ENCODE results near the gene IDH1. TPM values are rescaled to one million over a fixed set of nuclear protein-coding genes. Genes with fewer than 3 reads are reported as not detected.
"Not testable (repeated sequence)": the region's sequence is repeated elsewhere in the genome, so short reads cannot be mapped to it uniquely, and the experiment has no call there.

The IDH1 gene
- total and polyA plus RNA-seq, 2 of the 4 experiments (the other 2 are of a cell fraction), result 53.5 to 77.1 TPM

GRCh38 chr2:208265371-208265800 lies 10.5 kb upstream of the IDH1 start:
- Histone ChIP-seq H3K9ac (ENCODE audit: low read depth, low read length) (peak overlapping the region; percentile 62), H2AK5ac (ENCODE audit: low read depth, low read length) (peak overlapping the region; percentile 54; the same call in 1 of the 2 replicates), H3K4me3 (ENCODE audit: insufficient read depth, low read depth, low read length) (peak overlapping the region; percentile 48), H3K4ac (ENCODE audit: low read depth, low read length) (peak overlapping the region; percentile 47), H4K91ac (ENCODE audit: insufficient read depth, low read depth, low read length) (peak overlapping the region; percentile 71), H3K4me2 (ENCODE audit: low read depth, low read length) (peak overlapping the region; percentile 68), H2BK15ac (ENCODE audit: low read depth, low read length) (peak overlapping the region; percentile 1; the same call in 1 of the 3 replicates), H3K18ac (ENCODE audit: low read depth, low read length) (peak overlapping the region; percentile 16; the same call in 1 of the 2 replicates), H3K14ac (replicated peaks; ENCODE audit: low read depth, low read length) (peak overlapping the region; percentile 94), H2AFZ (replicated peaks; ENCODE audit: low read length, poor library complexity) (peak overlapping the region; percentile 89), H2BK120ac (ENCODE audit: low read depth, low read length) (peak overlapping the region; percentile 75), H3K79me1 (ENCODE audit: low read depth in 1 of 2, low read length in 2 of 2) (peaks cover 3 to 16% of the 10 kb centered on the region in 2 experiments; a peak in 3 of 4 replicates), H3K4me1 (ENCODE audit: control insufficient read depth, insufficient read depth, low read length) (peaks cover 5% of the 10 kb centered on the region; the same call in 1 of the 2 replicates), H2BK20ac (ENCODE audit: low read depth, low read length) (peak overlapping the region; percentile 24; the same call in 1 of the 2 replicates), H3K9me3 (ENCODE audit: control insufficient read depth, insufficient read depth, low read length) (no peaks in the 10 kb centered on the region), H3K27ac (ENCODE audit: insufficient read depth, low read length) (peak overlapping the region; percentile 64), H4K20me1 (ENCODE audit: insufficient read depth, low read length) (peaks cover 16% of the 10 kb centered on the region; the same call in 1 of the 2 replicates), H4K5ac (ENCODE audit: low read depth, low read length) (peak overlapping the region; percentile 21), H2BK5ac (ENCODE audit: low read depth, low read length, poor library complexity, severe bottlenecking) (peak overlapping the region; percentile 81), H3K9me1 (ENCODE audit: insufficient read depth, low read length) (peaks cover 8% of the 10 kb centered on the region), H4K8ac (ENCODE audit: low read depth in 2 of 2, low read length in 2 of 2) (peak overlapping the region; percentile 29 to 92), H2AK9ac (replicated peaks; ENCODE audit: low read depth, low read length, poor library complexity) (peak overlapping the region; percentile 3), H3K27me3 (ENCODE audit: control insufficient read depth, insufficient read depth, low read length) (no peaks in the 10 kb centered on the region), H3K23ac (ENCODE audit: low read depth, low read length) (peak overlapping the region; percentile 70), H3K56ac (ENCODE audit: extremely low read depth, insufficient read depth, low read length) (peak overlapping the region; percentile 40; the same call in 1 of the 2 replicates), H3K36me3 (ENCODE audit: control insufficient read depth, insufficient read depth, low read length) (no peaks in the 10 kb centered on the region)
- in situ Hi-C loops (cut with MboI; ENCODE audit: low sequenced_read_pairs) (loop anchor here (25.0 kb wide), 1 partner anchor 528 kb away; no protein-coding TSS in a partner anchor), dilution Hi-C loops (cut with HindIII; ENCODE audit: low sequenced_read_pairs, unreplicated experiment) (no loop called here), intact Hi-C loops (cut with micrococcal nuclease) (loop anchor here (1.0 kb wide), 1 partner anchor 640 kb away; the partner anchor contains the start of gene METTL21A)
- 7% methylated on average over 3 of the region's 9 CpGs; no CpG with 5 or more reads in 1 of the 2 experiments for WGBS, 2 experiments (ENCODE audit: extremely low coverage in 2 of 2, insufficient read length in 1 of 2)
- ChIA-PET POLR2A (ENCODE audit: unreplicated experiment) (interaction anchor here (0.6 kb wide), 1 partner anchor 53 kb away, joined by 15 read pairs; no protein-coding TSS in a partner anchor), CTCF (interaction anchor here (1.9 kb wide), 1 partner anchor 11 kb away, joined by 5 read pairs; the partner anchor contains the start of gene IDH1)
- DNase-seq (peak; percentile 53), ATAC-seq (ENCODE audit: low read depth) (peak; percentile 26)
- TF ChIP-seq RCOR1 (IDR thresholded peaks at IDR 0.05; ENCODE audit: insufficient replicate concordance, low read length) (no peak), MAFK (IDR thresholded peaks at IDR 0.05; ENCODE audit: low read depth, low read length) (0 out of 2 replicates have a peak, but pooled peaks have one; percentile 4)
- no TSS peak for BruUV-seq (replicated peaks)

GRCh38 chr2:208256849-208257813 lies 2.3 kb upstream of the IDH1 start:
- H3K18ac ChIP-seq (ENCODE audit: low read depth, low read length); H2AFZ ChIP-seq (replicated peaks; ENCODE audit: low read length, poor library complexity); H4K5ac ChIP-seq (ENCODE audit: low read depth, low read length); H3K4me3 ChIP-seq (ENCODE audit: insufficient read depth, low read depth, low read length); H3K23ac ChIP-seq (ENCODE audit: low read depth, low read length); H2BK15ac ChIP-seq (ENCODE audit: low read depth, low read length); H4K8ac ChIP-seq (ENCODE audit: low read depth in 2 of 2, low read length in 2 of 2); H3K9me1 ChIP-seq (ENCODE audit: insufficient read depth, low read length); ATAC-seq (ENCODE audit: low read depth); H2AK9ac ChIP-seq (replicated peaks; ENCODE audit: low read depth, low read length, poor library complexity); intact Hi-C loops (cut with micrococcal nuclease); H4K20me1 ChIP-seq (ENCODE audit: insufficient read depth, low read length); H3K9me3 ChIP-seq (ENCODE audit: control insufficient read depth, insufficient read depth, low read length); H3K4me1 ChIP-seq (ENCODE audit: control insufficient read depth, insufficient read depth, low read length); H3K36me3 ChIP-seq (ENCODE audit: control insufficient read depth, insufficient read depth, low read length); H2BK20ac ChIP-seq (ENCODE audit: low read depth, low read length); H3K4ac ChIP-seq (ENCODE audit: low read depth, low read length); H2AK5ac ChIP-seq (ENCODE audit: low read depth, low read length); DNase-seq; H3K9ac ChIP-seq (ENCODE audit: low read depth, low read length); H2BK120ac ChIP-seq (ENCODE audit: low read depth, low read length); H3K27me3 ChIP-seq (ENCODE audit: control insufficient read depth, insufficient read depth, low read length); H3K56ac ChIP-seq (ENCODE audit: extremely low read depth, insufficient read depth, low read length); H3K27ac ChIP-seq (ENCODE audit: insufficient read depth, low read length); CTCF ChIA-PET; BruUV-seq (replicated peaks); H3K14ac ChIP-seq (replicated peaks; ENCODE audit: low read depth, low read length); H2BK5ac ChIP-seq (ENCODE audit: low read depth, low read length, poor library complexity, severe bottlenecking); H3K4me2 ChIP-seq (ENCODE audit: low read depth, low read length); H4K91ac ChIP-seq (ENCODE audit: insufficient read depth, low read depth, low read length); dilution Hi-C loops (cut with HindIII; ENCODE audit: low sequenced_read_pairs, unreplicated experiment); POLR2A ChIA-PET (ENCODE audit: unreplicated experiment): not testable (repeated sequence)
- peaks cover 4 to 12% of the 10 kb centered on the region in 2 experiments; a peak in 3 of 4 replicates for H3K79me1 ChIP-seq (ENCODE audit: low read depth in 1 of 2, low read length in 2 of 2)
- in situ Hi-C loops (cut with MboI; ENCODE audit: low sequenced_read_pairs), result loop anchor here (25.0 kb wide), 1 partner anchor 520 kb away; no protein-coding TSS in a partner anchor
- no CpG with 5 or more reads among the region's 12 CpGs for WGBS, 2 experiments (ENCODE audit: extremely low coverage in 2 of 2, insufficient read length in 1 of 2)

Measured in IMR-90 (cell line).